Measurements from ENCODE around the gene UMAD1.

The UMAD1 gene

GRCh38 chr7:7617550-7617949 lies 23.0 kb upstream of the UMAD1 start:
- no peaks in the 10 kb centered on the region for H3K9me3 ChIP-seq (ENCODE audit: insufficient read depth, low read depth, low read length)
- H3K9ac ChIP-seq (ENCODE audit: low read length): no peak overlapping the region
- H3K14ac ChIP-seq (ENCODE audit: low read length): no peak overlapping the region
- no peaks in the 10 kb centered on the region for H3K4me1 ChIP-seq (ENCODE audit: control insufficient read depth in 1 of 2, insufficient read depth in 2 of 2, low read length in 2 of 2)
- H3K4ac ChIP-seq (ENCODE audit: low read depth, low read length): no peak overlapping the region
- no peak overlapping the region for H3K4me2 ChIP-seq (ENCODE audit: low read length)
- H4K12ac ChIP-seq (ENCODE audit: low read depth, low read length): no peak overlapping the region
- no peak for DNase-seq
- no CpG with 5 or more reads among the region's 3 CpGs for WGBS (ENCODE audit: extremely low coverage, insufficient coverage, insufficient read length)
- H4K91ac ChIP-seq (ENCODE audit: low read depth, low read length): no peak overlapping the region
- H2BK120ac ChIP-seq (ENCODE audit: insufficient read depth, low read length, poor library complexity): no peak overlapping the region
- H3K23ac ChIP-seq (ENCODE audit: low read length): no peak overlapping the region
- no peak overlapping the region for H4K8ac ChIP-seq (ENCODE audit: low read depth, low read length)
- H3K27ac ChIP-seq (ENCODE audit: low read depth, low read length): no peak overlapping the region
- H2AK5ac ChIP-seq (ENCODE audit: low read length): no peak overlapping the region
- no peak overlapping the region for H3K4me3 ChIP-seq (ENCODE audit: low read depth, low read length)
- H3K79me1 ChIP-seq (ENCODE audit: low read length): no peaks in the 10 kb centered on the region
- H2BK12ac ChIP-seq (ENCODE audit: low read length): no peak overlapping the region
- H3K36me3 ChIP-seq (ENCODE audit: control insufficient read depth in 1 of 2, insufficient read depth in 2 of 2, low read length in 2 of 2): no peaks in the 10 kb centered on the region
- no peak overlapping the region for H3K18ac ChIP-seq (ENCODE audit: low read length)
- no peaks in the 10 kb centered on the region for H3K79me2 ChIP-seq (ENCODE audit: control insufficient read depth, insufficient read depth, low read length, poor library complexity)
- no peak overlapping the region for H2BK5ac ChIP-seq (ENCODE audit: low read depth, low read length, poor library complexity)
- H3K27me3 ChIP-seq (ENCODE audit: insufficient read depth, low read length): no peaks in the 10 kb centered on the region
- H2AFZ ChIP-seq (ENCODE audit: insufficient read depth, low read length, poor library complexity): no peak overlapping the region

GRCh38 chr7:7618410-7618809 lies 22.1 kb upstream of the UMAD1 start:
- H2BK12ac ChIP-seq (ENCODE audit: low read length): no peak overlapping the region
- no peak overlapping the region for H3K4ac ChIP-seq (ENCODE audit: low read depth, low read length)
- no peaks in the 10 kb centered on the region for H3K79me1 ChIP-seq (ENCODE audit: low read length)
- no peak overlapping the region for H3K18ac ChIP-seq (ENCODE audit: low read length)
- H3K79me2 ChIP-seq (ENCODE audit: control insufficient read depth, insufficient read depth, low read length, poor library complexity): no peaks in the 10 kb centered on the region
- H4K91ac ChIP-seq (ENCODE audit: low read depth, low read length): no peak overlapping the region
- no peak overlapping the region for H2BK120ac ChIP-seq (ENCODE audit: insufficient read depth, low read length, poor library complexity)
- no peaks in the 10 kb centered on the region for H3K4me1 ChIP-seq (ENCODE audit: control insufficient read depth in 1 of 2, insufficient read depth in 2 of 2, low read length in 2 of 2)
- H2BK5ac ChIP-seq (ENCODE audit: low read depth, low read length, poor library complexity): no peak overlapping the region
- no peaks in the 10 kb centered on the region for H3K27me3 ChIP-seq (ENCODE audit: insufficient read depth, low read length)
- no peak overlapping the region for H4K8ac ChIP-seq (ENCODE audit: low read depth, low read length)
- H3K4me3 ChIP-seq (ENCODE audit: low read depth, low read length): no peak overlapping the region
- no peak overlapping the region for H3K23ac ChIP-seq (ENCODE audit: low read length)
- H4K12ac ChIP-seq (ENCODE audit: low read depth, low read length): no peak overlapping the region
- H2AFZ ChIP-seq (ENCODE audit: insufficient read depth, low read length, poor library complexity): no peak overlapping the region
- no peak overlapping the region for H2AK5ac ChIP-seq (ENCODE audit: low read length)
- no peak overlapping the region for H3K27ac ChIP-seq (ENCODE audit: low read depth, low read length)
- no peak overlapping the region for H3K14ac ChIP-seq (ENCODE audit: low read length)
- no CpG with 5 or more reads among the region's 1 CpG for WGBS (ENCODE audit: extremely low coverage, insufficient coverage, insufficient read length)
- no peak overlapping the region for H3K4me2 ChIP-seq (ENCODE audit: low read length)
- no peak overlapping the region for H3K9ac ChIP-seq (ENCODE audit: low read length)
- no peak for DNase-seq
- H3K9me3 ChIP-seq (ENCODE audit: insufficient read depth, low read depth, low read length): no peaks in the 10 kb centered on the region
- H3K36me3 ChIP-seq (ENCODE audit: control insufficient read depth in 1 of 2, insufficient read depth in 2 of 2, low read length in 2 of 2): no peaks in the 10 kb centered on the region

GRCh38 chr7:7620236-7620635 lies 20.3 kb upstream of the UMAD1 start:
- Histone ChIP-seq H2BK12ac (ENCODE audit: low read length) (no peak overlapping the region), H3K27ac (ENCODE audit: low read depth, low read length) (no peak overlapping the region), H3K27me3 (ENCODE audit: insufficient read depth, low read length) (no peaks in the 10 kb centered on the region), H3K18ac (ENCODE audit: low read length) (no peak overlapping the region), H2BK5ac (ENCODE audit: low read depth, low read length, poor library complexity) (no peak overlapping the region), H3K79me2 (ENCODE audit: control insufficient read depth, insufficient read depth, low read length, poor library complexity) (no peaks in the 10 kb centered on the region), H4K8ac (ENCODE audit: low read depth, low read length) (no peak overlapping the region), H3K79me1 (ENCODE audit: low read length) (no peaks in the 10 kb centered on the region), H4K12ac (ENCODE audit: low read depth, low read length) (no peak overlapping the region), H3K9ac (ENCODE audit: low read length) (no peak overlapping the region), H3K23ac (ENCODE audit: low read length) (no peak overlapping the region), H4K91ac (ENCODE audit: low read depth, low read length) (no peak overlapping the region), H3K4me1 (ENCODE audit: control insufficient read depth in 1 of 2, insufficient read depth in 2 of 2, low read length in 2 of 2) (no peaks in the 10 kb centered on the region), H3K4me2 (ENCODE audit: low read length) (no peak overlapping the region), H2AK5ac (ENCODE audit: low read length) (no peak overlapping the region), H3K14ac (ENCODE audit: low read length) (no peak overlapping the region), H3K36me3 (ENCODE audit: control insufficient read depth in 1 of 2, insufficient read depth in 2 of 2, low read length in 2 of 2) (no peaks in the 10 kb centered on the region), H2AFZ (ENCODE audit: insufficient read depth, low read length, poor library complexity) (no peak overlapping the region), H3K9me3 (ENCODE audit: insufficient read depth, low read depth, low read length) (no peaks in the 10 kb centered on the region), H2BK120ac (ENCODE audit: insufficient read depth, low read length, poor library complexity) (no peak overlapping the region), H3K4ac (ENCODE audit: low read depth, low read length) (no peak overlapping the region), H3K4me3 (ENCODE audit: low read depth, low read length) (no peak overlapping the region)
- DNase-seq: no peak
- WGBS (ENCODE audit: extremely low coverage, insufficient coverage, insufficient read length): no CpG with 5 or more reads among the region's 1 CpG

- Histone ChIP-seq H2AFZ (ENCODE audit: insufficient read depth, low read length, poor library complexity) (no peak overlapping the region), H3K18ac (ENCODE audit: low read length) (no peak overlapping the region), H2BK120ac (ENCODE audit: insufficient read depth, low read length, poor library complexity) (no peak overlapping the region), H3K27ac (ENCODE audit: low read depth, low read length) (no peak overlapping the region), H4K12ac (ENCODE audit: low read depth, low read length) (no peak overlapping the region), H3K79me2 (ENCODE audit: control insufficient read depth, insufficient read depth, low read length, poor library complexity) (no peaks in the 10 kb centered on the region), H3K9ac (ENCODE audit: low read length) (no peak overlapping the region), H3K9me3 (ENCODE audit: insufficient read depth, low read depth, low read length) (no peaks in the 10 kb centered on the region), H4K91ac (ENCODE audit: low read depth, low read length) (no peak overlapping the region), H3K79me1 (ENCODE audit: low read length) (no peaks in the 10 kb centered on the region), H3K4me1 (ENCODE audit: control insufficient read depth in 1 of 2, insufficient read depth in 2 of 2, low read length in 2 of 2) (no peaks in the 10 kb centered on the region), H2BK12ac (ENCODE audit: low read length) (no peak overlapping the region), H2AK5ac (ENCODE audit: low read length) (no peak overlapping the region), H3K4me3 (ENCODE audit: low read depth, low read length) (no peak overlapping the region), H4K8ac (ENCODE audit: low read depth, low read length) (no peak overlapping the region), H3K27me3 (ENCODE audit: insufficient read depth, low read length) (no peaks in the 10 kb centered on the region), H3K14ac (ENCODE audit: low read length) (no peak overlapping the region), H3K4me2 (ENCODE audit: low read length) (no peak overlapping the region), H2BK5ac (ENCODE audit: low read depth, low read length, poor library complexity) (no peak overlapping the region), H3K23ac (ENCODE audit: low read length) (no peak overlapping the region), H3K4ac (ENCODE audit: low read depth, low read length) (no peak overlapping the region), H3K36me3 (ENCODE audit: control insufficient read depth in 1 of 2, insufficient read depth in 2 of 2, low read length in 2 of 2) (no peaks in the 10 kb centered on the region)
- no peak for DNase-seq
These were observed 19.8 kb upstream of the UMAD1 start for GRCh38 chr7:7620644-7621210.

All from trophoblast cell (in vitro differentiated cells and primary cell).